Ovary (tissue), 9 donors: ENCODE results near the gene FADD. TPM values are rescaled to one million over a fixed set of nuclear protein-coding genes. Genes with fewer than 3 reads are reported as not detected.

Experiments
- DNase-seq, 5 donors: peaks; one replicate each; pipeline ENCODE4 v3.0.0-alpha.2; 2019 to 2020
- H3K27ac ChIP-seq, 2 donors: fragments of 200-600 bp; one replicate each; pipeline versions ENCODE4 v1.5.1 to v1.8.0; 2019 to 2022
- H3K27me3 ChIP-seq: fragments of 200-600 bp; one replicate; pipeline ENCODE4 v1.8.0; 2022
- H3K36me3 ChIP-seq: fragments of 200-600 bp; sonication (generic); one replicate; pipeline ENCODE4 v1.5.1; 2019
- H3K4me1 ChIP-seq: one replicate; pipeline ENCODE4 v1.8.1; 2013; ENCODE audit warnings: mild to moderate bottlenecking, moderate library complexity; ENCODE audit not compliant: insufficient read depth
- H3K4me3 ChIP-seq: fragments of 200-600 bp; sonication (generic); one replicate; pipeline ENCODE4 v1.5.1; 2017
- H3K9me3 ChIP-seq, 2 donors: fragments of 200-600 bp in 1 of 2; sonication (generic) in 1 of 2; one replicate each; pipeline versions ENCODE4 v1.5.1 to v1.8.1; 2013 to 2019; ENCODE audit warnings: mild to moderate bottlenecking in 1 of 2, moderate library complexity in 1 of 2
- CTCF ChIP-seq, 3 donors: fragments of 450-650 bp in 2 of 3; fragments of 200-600 bp in 1 of 3; IDR thresholded peaks; one replicate each; pipeline versions ENCODE4 v1.5.1 to v1.8.0; 2016 to 2022; ENCODE audit warnings: antibody characterized with exemption in 3 of 3, mild to moderate bottlenecking in 1 of 3
- EP300 ChIP-seq: sonication (generic); formaldehyde crosslinking; IDR thresholded peaks from one replicate; pipeline ENCODE4 v1.6.1; 2017; ENCODE audit warnings: antibody characterized with exemption
- POLR2A ChIP-seq: fragments of 450-650 bp; IDR thresholded peaks from one replicate; pipeline ENCODE4 v1.6.1; 2017; ENCODE audit warnings: antibody characterized with exemption, mild to moderate bottlenecking, moderate library complexity
- WGBS, 3 donors: extraction: QIAGEN DNeasy Blood & Tissue Kit in 1 of 3; methylation state at CpG; one replicate each; pipeline versions ENCODE4 v1.1.5 to v1.1.7; 2013 to 2017; 5-methylcytosine and 5-hydroxymethylcytosine counted together
- intact Hi-C, 4 donors: fragments of 100-400 bp; cut with DNase I; formaldehyde crosslinking; loops; one replicate each; pipeline versions ENCODE4 v1.11.0 to v1.15.1; 2022 to 2023
- polyA plus RNA-seq, 2 donors: library from polyadenylated mRNA; stranded (reverse); fragments of 200-250 nt in 1 of 2; fragments of 350-450 nt in 1 of 2; fragmentation: Illumina TruSeq in 1 of 2; extraction: RNeasy Lipid Tissue Mini Kit (QIAGEN cat#74804) in 1 of 2; gene quantifications; one replicate each; pipeline ENCODE4 v1.2.3, GENCODE V29; 2013 to 2014
- total RNA-seq, 7 donors: library from RNA; depleted of rRNA in 2 of 7; stranded (reverse); fragments of >200 nt in 2 of 7; fragmentation: NEBNext Ultra II Directional in 3 of 7; extraction: Animal tissue kit (Norgen Biotek cat#: 25700) in 3 of 7; gene quantifications; one replicate each; pipeline versions ENCODE4 v1.1.0 to v1.2.4, GENCODE V29; 2016 to 2023
- donor health status: DM: no; HTN: no; CAD: no; lungs with moderate emphysema.
- donor health status: DM: no; HTN: no; CAD: no.
- donor health status: Bipolar disorder and iron deficiency.
- donor health status: DM: yes; HTN: yes; CAD: no.
- donor health status: DM: no; HTN: no; CAD: no.
- donor health status: DM: yes; HTN: yes; CAD: no.

Gene FADD
- total and polyA plus RNA-seq, 9 donors = 13.1 to 22.3 (median 16.5) TPM

- H3K9me3 ChIP-seq = no peaks in the 10 kb centered on the region
- H3K27me3 ChIP-seq = no peaks in the 10 kb centered on the region
- WGBS, 3 donors = 83 to 88% (median 85%) methylated on average over 9 of the region's 9 CpGs
- no peak for TF ChIP-seq POLR2A
- TF ChIP-seq EP300 = no peak
- TF ChIP-seq CTCF (IDR thresholded peaks at IDR 0.05) = no peak
- H3K4me3 ChIP-seq = no peak overlapping the region
- no peaks in the 10 kb centered on the region for H3K36me3 ChIP-seq
- intact Hi-C loops = no loop called here
- no peaks in the 10 kb centered on the region for H3K4me1 ChIP-seq
- H3K27ac ChIP-seq = no peak overlapping the region
- DNase-seq = no peak
Observed at GRCh38 chr11:70167120-70167519, 36.0 kb upstream of the FADD start.

DNA sequence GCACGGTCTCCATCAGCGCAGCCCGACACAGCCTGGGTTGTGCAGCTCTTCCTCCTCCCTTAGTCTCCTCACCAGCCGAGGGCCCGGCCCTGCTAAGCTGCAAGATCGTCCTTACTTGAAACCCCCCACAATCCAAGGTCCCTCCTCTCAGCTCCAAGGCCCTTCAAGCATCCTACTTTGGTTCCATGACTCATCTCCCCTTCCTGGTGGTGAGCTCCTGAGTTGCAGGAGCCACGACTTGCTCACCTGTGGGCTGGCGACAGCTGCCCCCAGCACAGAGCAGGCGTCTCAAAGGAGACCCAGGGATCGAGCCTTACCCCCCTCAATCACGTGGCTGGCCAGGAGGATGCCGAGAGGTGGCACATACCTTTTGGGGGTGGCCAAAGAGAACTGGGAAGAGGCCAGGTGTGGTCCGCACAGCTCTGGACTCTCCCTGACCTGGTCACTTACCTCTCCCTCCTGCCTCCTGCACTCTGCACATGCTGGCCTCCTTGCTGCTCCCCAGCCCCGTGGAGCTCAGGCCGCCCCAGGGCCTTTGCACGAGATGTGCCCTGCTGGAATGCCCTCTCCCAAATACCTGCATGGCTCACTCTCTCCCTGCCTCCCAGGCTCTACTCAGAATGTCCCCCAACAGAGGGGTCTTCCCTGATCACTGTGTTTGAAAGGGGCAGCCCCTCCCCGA, 35.2 kb upstream of the FADD start:
- no peak overlapping the region for H3K27ac ChIP-seq
- no peak for DNase-seq
- WGBS, 3 donors = 85 to 91% (median 87%) methylated on average over 17 of the region's 17 CpGs
- no peaks in the 10 kb centered on the region for H3K9me3 ChIP-seq
- no peaks in the 10 kb centered on the region for H3K36me3 ChIP-seq
- H3K4me3 ChIP-seq = no peak overlapping the region
- H3K27me3 ChIP-seq = no peaks in the 10 kb centered on the region
- no peaks in the 10 kb centered on the region for H3K4me1 ChIP-seq
- intact Hi-C loops = no loop called here
- TF ChIP-seq CTCF (IDR thresholded peaks at IDR 0.05) = no peak
- no peak for TF ChIP-seq POLR2A

GRCh38 chr11:70168405-70168754, 34.7 kb upstream of the FADD start:
- no peaks in the 10 kb centered on the region for H3K4me1 ChIP-seq
- 78 to 91% (median 90%) methylated on average over 6 of the region's 6 CpGs for WGBS, 3 donors
- TF ChIP-seq CTCF (IDR thresholded peaks at IDR 0.05) = no peak
- TF ChIP-seq EP300 = no peak
- no peak for TF ChIP-seq POLR2A
- no peaks in the 10 kb centered on the region for H3K9me3 ChIP-seq
- no peak for DNase-seq
- no peak overlapping the region for H3K4me3 ChIP-seq
- intact Hi-C loops = no loop called here
- no peak overlapping the region for H3K27ac ChIP-seq
- H3K27me3 ChIP-seq = no peaks in the 10 kb centered on the region
- H3K36me3 ChIP-seq = no peaks in the 10 kb centered on the region

DNA sequence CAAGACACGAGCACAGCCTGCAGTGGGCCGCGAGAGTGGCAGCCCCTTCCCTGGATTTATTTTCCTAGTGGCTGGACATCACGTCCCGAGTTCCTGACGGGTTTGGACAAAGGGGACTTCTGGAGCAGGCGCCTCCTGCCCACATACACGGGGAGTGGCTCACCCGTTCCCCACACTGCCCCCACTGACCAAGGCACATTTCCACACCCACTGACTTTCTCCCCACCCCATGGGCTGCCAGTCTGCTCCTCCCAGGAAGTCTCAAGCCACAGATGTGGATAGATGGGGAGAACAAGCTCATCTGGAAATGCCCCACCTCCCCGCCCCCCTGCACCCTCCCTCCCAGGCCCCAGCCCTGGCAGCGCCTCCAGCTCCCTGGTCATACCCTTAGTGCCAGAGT, 34.0 kb upstream of the FADD start:
- H3K27me3 ChIP-seq = no peaks in the 10 kb centered on the region
- TF ChIP-seq POLR2A = no peak
- TF ChIP-seq CTCF (IDR thresholded peaks at IDR 0.05) = no peak
- TF ChIP-seq EP300 = no peak
- no peaks in the 10 kb centered on the region for H3K4me1 ChIP-seq
- no peak overlapping the region for H3K4me3 ChIP-seq
- H3K36me3 ChIP-seq = no peaks in the 10 kb centered on the region
- intact Hi-C loops = no loop called here
- DNase-seq = no peak
- H3K9me3 ChIP-seq = no peaks in the 10 kb centered on the region
- WGBS, 3 donors = 55 to 62% (median 60%) methylated on average over 11 of the region's 11 CpGs
- no peak overlapping the region for H3K27ac ChIP-seq
